GM23338 (cell line): Measurements from ENCODE around the gene ALDH7A1. TPM values are rescaled to one million over a fixed set of nuclear protein-coding genes. Genes with fewer than 3 reads are reported as not detected.
A peak's percentile ranks its signal among the peaks of the same experiment; 100 is the strongest.

ENCODE experiments used
- ATAC-seq: fragments of 200-7000 bp; cut with Tn5 transposase; 3 replicates; pipeline ENCODE4 v1.9.1; 2020
- DNase-seq: peaks from one replicate; pipeline ENCODE4 v3.0.0-alpha.2; 2015; ENCODE audit warnings: low spot score
- H2AFZ ChIP-seq: fragments of 200-600 bp; sonication (generic); 2 replicates; pipeline ENCODE4 v1.8.0; 2016; ENCODE audit warnings: antibody characterized with exemption, mild to moderate bottlenecking, moderate library complexity
- H3F3A ChIP-seq: fragments of 200-600 bp; sonication (generic); replicated peaks from 2 replicates; pipeline ENCODE4 v1.8.0; 2017; ENCODE audit warnings: antibody characterized with exemption, mixed run types, low read depth
- H3K27ac ChIP-seq: fragments of 200-600 bp; sonication (generic); 2 replicates; pipeline ENCODE4 v1.6.1; 2016; ENCODE audit warnings: low read depth
- H3K27me3 ChIP-seq: fragments of 200-600 bp; sonication (generic); 2 replicates; pipeline ENCODE4 v1.8.0; 2016; ENCODE audit warnings: mild to moderate bottlenecking, mixed run types, moderate library complexity; ENCODE audit not compliant: insufficient read depth
- H3K36me3 ChIP-seq: fragments of 200-600 bp; sonication (generic); 2 replicates; pipeline ENCODE4 v1.8.0; 2016; ENCODE audit warnings: mild to moderate bottlenecking; ENCODE audit not compliant: insufficient read depth
- H3K4me1 ChIP-seq: fragments of 200-600 bp; sonication (generic); 2 replicates; pipeline ENCODE4 v1.8.0; 2016; ENCODE audit warnings: mild to moderate bottlenecking, moderate library complexity; ENCODE audit not compliant: insufficient read depth
- H3K4me2 ChIP-seq: fragments of 200-600 bp; sonication (generic); 2 replicates; pipeline ENCODE4 v1.7.1; 2017; ENCODE audit warnings: mixed run types
- H3K4me3 ChIP-seq: fragments of 200-600 bp; sonication (generic); 2 replicates; pipeline ENCODE4 v1.6.1; 2016; ENCODE audit warnings: mixed run types
- H3K79me2 ChIP-seq: fragments of 200-600 bp; sonication (generic); replicated peaks from 2 replicates; pipeline ENCODE4 v1.8.0; 2017; ENCODE audit warnings: mild to moderate bottlenecking; ENCODE audit not compliant: insufficient read depth
- H3K9me2 ChIP-seq: fragments of 200-600 bp; sonication (generic); 2 replicates; pipeline ENCODE4 v1.8.0; 2017; ENCODE audit not compliant: insufficient read depth
- H4K20me1 ChIP-seq: fragments of 200-600 bp; sonication (generic); replicated peaks from 2 replicates; pipeline ENCODE4 v1.8.0; 2017; ENCODE audit warnings: mild to moderate bottlenecking; ENCODE audit not compliant: insufficient read depth
- H3K27ac Mint-ChIP-seq: 2 replicates; pipeline ENCODE4 v1.8.0; 2020; ENCODE audit warnings: inconsistent platforms, mild to moderate bottlenecking, moderate library complexity, mixed read lengths
- H3K27me3 Mint-ChIP-seq: 3 replicates; pipeline ENCODE4 v1.8.0; 2022; ENCODE audit warnings: low read depth, mild to moderate bottlenecking, moderate library complexity, mixed read lengths, inconsistent platforms; ENCODE audit not compliant: insufficient read depth, poor library complexity
- H3K36me3 Mint-ChIP-seq: 3 replicates; pipeline ENCODE4 v1.8.0; 2021; ENCODE audit warnings: low read depth, mild to moderate bottlenecking, inconsistent platforms, moderate library complexity, mixed read lengths
- H3K4me1 Mint-ChIP-seq: 3 replicates; pipeline ENCODE4 v1.8.0; 2020; ENCODE audit warnings: mild to moderate bottlenecking, inconsistent platforms, mixed read lengths
- H3K4me3 Mint-ChIP-seq: 3 replicates; pipeline ENCODE4 v1.8.0; 2021; ENCODE audit warnings: moderate library complexity, mild to moderate bottlenecking, inconsistent platforms, mixed read lengths
- H3K9me3 Mint-ChIP-seq: 3 replicates; pipeline ENCODE4 v1.8.0; 2020; ENCODE audit warnings: moderate library complexity, mild to moderate bottlenecking, inconsistent platforms, mixed read lengths
- CREB1 ChIP-seq: fragments of 250-450 bp; sonication (Bioruptor Pico); IDR thresholded peaks from 2 replicates; pipeline ENCODE4 v1.5.0; 2020; ENCODE audit warnings: low read depth, mild to moderate bottlenecking, moderate library complexity
- CTCF ChIP-seq, 2 experiments: fragments of 200-600 bp in 1 of 2; sonication (generic) in 1 of 2; conservative IDR thresholded peaks; 2 replicates each; pipeline versions ENCODE4 v1.5.1 to v1.6.1; 2016 to 2017; ENCODE audit warnings: antibody characterized with exemption in 2 of 2, low read depth in 2 of 2, mild to moderate bottlenecking in 2 of 2, moderate library complexity in 1 of 2
- EZH2 ChIP-seq: fragments of 200-600 bp; sonication (generic); IDR thresholded peaks from one replicate; pipeline ENCODE4 v1.8.0; 2017; ENCODE audit warnings: antibody characterized with exemption, mild to moderate bottlenecking, low read depth; ENCODE audit not compliant: unreplicated experiment
- EZH2phosphoT487 ChIP-seq: fragments of 200-600 bp; sonication (generic); IDR thresholded peaks from one replicate; pipeline ENCODE4 v1.8.1; 2018; ENCODE audit warnings: antibody characterized with exemption; ENCODE audit not compliant: unreplicated experiment
- JUNB ChIP-seq: IDR thresholded peaks from one replicate; pipeline ENCODE4 v1.6.1; 2016; ENCODE audit warnings: antibody characterized with exemption; ENCODE audit not compliant: unreplicated experiment
- NANOG ChIP-seq: IDR thresholded peaks from 2 replicates; pipeline ENCODE4 v1.6.1; 2016; ENCODE audit warnings: antibody characterized with exemption, borderline replicate concordance
- POLR2AphosphoS5 ChIP-seq: IDR thresholded peaks from 2 replicates; pipeline ENCODE4 v1.6.1; 2016; ENCODE audit warnings: antibody characterized with exemption, low read depth
- REST ChIP-seq: IDR thresholded peaks from one replicate; pipeline ENCODE4 v1.6.1; 2018; ENCODE audit warnings: antibody characterized with exemption; ENCODE audit not compliant: unreplicated experiment
- STAT1 ChIP-seq: IDR thresholded peaks from one replicate; pipeline ENCODE4 v1.6.1; 2016; ENCODE audit warnings: antibody characterized with exemption; ENCODE audit not compliant: unreplicated experiment
- ZNF331 ChIP-seq: fragments of 250-450 bp; sonication (Bioruptor Pico); IDR thresholded peaks from 2 replicates; pipeline ENCODE4 v1.5.0; 2020; ENCODE audit warnings: low read depth, mild to moderate bottlenecking, moderate library complexity
- polyA plus RNA-seq: library from polyadenylated mRNA; unstranded; fragments of >200 nt; fragmentation: Nextera tagmentation; extraction: Ambion mirVana; gene quantifications from 2 replicates; pipeline ENCODE4 v1.2.1, GENCODE V29; 2016
- total RNA-seq: library from RNA; depleted of rRNA; stranded (reverse); fragments of >200 nt; shearing (Covaris generic); gene quantifications from 2 replicates; pipeline ENCODE4 v1.2.3, GENCODE V29; 2014

The ALDH7A1 gene
- total and polyA plus RNA-seq, 2 experiments from 2014 or later = 122 to 198 TPM

GRCh38 chr5:126508251-126508961 lies 86.6 kb downstream of the ALDH7A1 start:
- Mint-ChIP-seq H3K9me3 (no peaks in the 10 kb centered on the region), H3K27ac (no peak overlapping the region), H3K36me3 (no peaks in the 10 kb centered on the region), H3K27me3 (peaks cover 5% of the 10 kb centered on the region), H3K4me1 (peaks cover 5% of the 10 kb centered on the region; the same call in 1 of the 3 replicates), H3K4me3 (no peak overlapping the region)
- Histone ChIP-seq H3F3A (no peaks in the 10 kb centered on the region), H3K4me1 (no peaks in the 10 kb centered on the region), H3K27me3 (no peaks in the 10 kb centered on the region), H3K27ac (no peak overlapping the region), H3K4me3 (no peak overlapping the region), H3K36me3 (no peaks in the 10 kb centered on the region), H3K4me2 (no peak overlapping the region), H3K79me2 (no peaks in the 10 kb centered on the region), H4K20me1 (no peaks in the 10 kb centered on the region), H2AFZ (no peak overlapping the region), H3K9me2 (peaks cover 23% of the 10 kb centered on the region)
- TF ChIP-seq JUNB (no peak), NANOG (no peak)
- DNase-seq (no peak), ATAC-seq (no peak)

- Histone ChIP-seq H3K27me3 (no peaks in the 10 kb centered on the region), H2AFZ (peak overlapping the region; percentile 59; the same call in 1 of the 2 replicates), H4K20me1 (no peaks in the 10 kb centered on the region), H3K4me2 (no peak overlapping the region), H3K79me2 (no peaks in the 10 kb centered on the region), H3K27ac (no peak overlapping the region; the same call in 1 of the 2 replicates), H3K4me1 (no peaks in the 10 kb centered on the region), H3K9me2 (0 out of 2 replicates have a peak, but pooled peaks cover 6% of the 10 kb centered on the region), H3K36me3 (no peaks in the 10 kb centered on the region), H3K4me3 (no peak overlapping the region), H3F3A (no peaks in the 10 kb centered on the region)
- Mint-ChIP-seq H3K9me3 (no peaks in the 10 kb centered on the region), H3K27ac (no peak overlapping the region), H3K4me3 (no peak overlapping the region), H3K4me1 (peaks cover 5% of the 10 kb centered on the region; the same call in 1 of the 3 replicates), H3K36me3 (no peaks in the 10 kb centered on the region), H3K27me3 (peaks cover 3% of the 10 kb centered on the region)
- DNase-seq = no peak
- ATAC-seq = no peak
- no peak for TF ChIP-seq JUNB
- TF ChIP-seq CREB1 (CRISPR knock-in tag) = no peak
- no peak for TF ChIP-seq NANOG
- no peak for TF ChIP-seq EZH2
- no peak for TF ChIP-seq ZNF331 (CRISPR knock-in tag)
- no peak for TF ChIP-seq EZH2phosphoT487
- TF ChIP-seq POLR2AphosphoS5 = no peak
- no peak for TF ChIP-seq REST
- TF ChIP-seq STAT1 = no peak
- TF ChIP-seq CTCF (conservative IDR thresholded peaks at IDR 0.05; ENCODE audit: low read depth in 2 of 2) = no peak
Observed at GRCh38 chr5:126506079-126506478, 88.9 kb downstream of the ALDH7A1 start.
